NCI-H1694 (cell line): ENCODE data around the gene ANXA2.
"Not testable (repeated sequence)": the region's sequence is repeated elsewhere in the genome, so short reads cannot be mapped to it uniquely, and the experiment has no call there.

Source experiments
- DNase-seq: peaks from one replicate; lab custom pipeline; 2025; lab: John Stamatoyannopoulos, UW

Gene ANXA2

DNA sequence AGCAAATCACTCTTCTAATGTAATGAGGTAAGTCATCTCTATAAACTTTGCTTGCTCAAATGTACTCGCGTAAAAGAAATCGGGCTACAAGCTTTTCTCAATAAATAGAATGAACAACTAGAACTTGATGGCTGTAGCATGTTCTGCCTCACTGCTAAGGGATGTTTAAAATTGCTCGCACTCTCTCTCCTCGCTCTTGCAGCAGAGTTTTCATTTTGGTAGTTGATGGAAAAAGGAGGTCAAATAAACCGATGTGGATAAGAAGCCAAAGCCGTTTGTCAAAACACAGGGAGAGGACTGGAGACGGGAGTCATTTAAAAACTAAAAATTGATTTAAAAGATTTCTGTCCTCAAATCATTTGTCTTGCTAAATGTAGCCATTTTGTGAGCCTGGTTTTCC lies 53.3 kb downstream of the ANXA2 start:
- no peak for DNase-seq

DNA sequence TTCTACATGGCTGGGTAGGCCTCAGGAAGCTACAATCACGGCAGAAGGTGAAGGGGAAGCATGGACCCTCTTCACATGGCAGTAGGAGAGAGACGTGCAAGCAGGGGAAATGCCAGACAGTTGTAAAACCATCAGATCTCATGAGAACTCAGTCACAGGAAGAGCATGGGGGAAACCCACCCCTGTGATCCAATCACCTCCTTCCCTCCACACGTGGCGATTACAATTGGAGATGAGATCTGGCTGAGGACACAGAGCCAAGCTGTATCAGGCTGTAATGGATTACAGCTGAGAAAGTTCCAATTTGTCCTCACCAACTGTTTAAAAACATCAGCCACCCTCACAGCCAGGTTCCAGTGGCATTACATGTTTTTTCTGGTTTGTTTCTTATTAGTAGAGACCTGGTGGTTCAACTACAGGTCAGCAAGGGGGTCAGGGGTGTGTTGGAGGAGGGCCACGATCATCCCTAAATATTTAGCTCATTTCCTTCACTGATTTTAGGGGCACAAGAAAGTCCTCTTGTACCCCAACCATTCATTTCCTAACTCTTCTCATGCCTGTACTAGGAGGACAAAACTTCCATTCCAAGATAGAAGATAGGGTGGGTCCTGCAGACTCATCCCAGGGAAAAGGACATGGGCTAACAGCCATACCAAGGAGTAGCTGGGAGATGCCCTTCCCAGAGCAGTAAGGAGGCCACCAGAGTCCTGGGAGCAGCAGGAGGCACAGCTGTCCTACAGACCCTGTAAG lies 54.4 kb downstream of the ANXA2 start:
- no peak for DNase-seq

DNA sequence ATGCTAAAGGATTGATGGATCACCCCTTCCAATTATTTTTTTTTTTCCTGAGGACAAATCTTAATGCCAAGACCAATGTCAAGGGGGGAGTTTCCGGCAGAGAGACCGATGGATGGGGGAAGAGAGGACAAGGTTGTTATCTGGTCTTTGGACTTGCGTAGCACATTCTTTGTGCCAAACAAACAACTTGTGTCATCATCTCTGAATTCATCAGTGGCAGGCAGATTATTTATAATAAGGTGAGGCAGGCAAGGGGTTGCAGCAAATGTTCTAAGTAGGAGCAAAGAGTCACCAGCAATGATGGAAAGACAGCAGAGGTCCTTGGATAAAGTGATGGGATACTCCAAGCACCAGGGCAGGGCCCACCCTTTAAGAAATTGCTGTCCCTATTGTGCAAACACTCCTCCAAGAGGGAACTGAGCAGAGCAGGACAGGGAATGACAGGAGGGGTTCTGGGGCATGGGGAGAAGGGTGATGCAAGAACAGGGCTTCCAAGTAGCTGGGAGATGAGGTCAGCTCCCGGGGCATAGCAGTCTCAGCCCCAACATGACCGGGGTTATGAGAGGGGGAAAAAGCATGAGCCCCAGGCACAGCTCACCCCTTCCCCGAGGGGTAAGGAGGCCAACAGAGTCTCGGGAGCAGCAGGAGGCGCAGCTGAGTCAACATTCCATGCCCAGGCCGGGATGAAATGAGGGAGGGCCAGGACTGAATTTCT lies 57.4 kb downstream of the ANXA2 start:
- no peak for DNase-seq

DNA sequence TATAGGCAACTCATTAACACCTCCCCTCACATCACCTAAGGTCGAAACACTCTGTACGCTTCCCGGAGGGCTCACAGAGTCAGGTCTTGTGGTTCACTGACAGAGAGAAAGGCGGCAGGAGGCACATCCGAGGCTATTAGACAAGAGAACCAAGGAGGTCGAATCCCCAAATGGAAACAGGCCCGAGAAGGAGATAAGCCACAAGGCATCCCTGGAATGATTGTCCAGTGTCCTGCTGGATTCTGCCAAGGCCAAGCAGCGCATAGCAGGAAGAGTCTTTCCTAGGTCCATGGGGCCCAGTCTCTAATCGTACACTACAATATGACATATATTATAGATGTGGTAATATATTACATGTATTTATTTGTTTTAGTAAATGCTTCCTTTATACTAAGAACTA lies 58.5 kb downstream of the ANXA2 start:
- no peak for DNase-seq

DNA sequence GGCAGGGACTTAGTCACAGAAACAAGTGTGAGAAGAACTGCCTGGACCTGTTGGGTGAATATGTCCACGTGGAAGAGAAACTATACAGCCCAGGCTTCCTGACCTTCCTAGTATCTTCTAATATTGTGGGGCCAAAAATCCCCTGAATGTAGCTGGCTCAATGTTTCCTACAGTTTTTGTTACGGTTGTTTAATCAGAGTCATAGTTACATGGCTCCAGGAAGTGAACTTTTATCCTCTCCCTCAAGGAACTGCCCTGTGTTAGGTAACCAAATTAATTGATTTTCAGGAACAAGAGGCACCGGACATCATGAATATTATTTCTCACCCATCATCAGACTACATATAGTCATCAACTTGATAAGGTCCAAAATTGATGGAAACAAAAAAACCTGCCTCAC lies 59.0 kb downstream of the ANXA2 start:
- DNase-seq, result no peak

DNA sequence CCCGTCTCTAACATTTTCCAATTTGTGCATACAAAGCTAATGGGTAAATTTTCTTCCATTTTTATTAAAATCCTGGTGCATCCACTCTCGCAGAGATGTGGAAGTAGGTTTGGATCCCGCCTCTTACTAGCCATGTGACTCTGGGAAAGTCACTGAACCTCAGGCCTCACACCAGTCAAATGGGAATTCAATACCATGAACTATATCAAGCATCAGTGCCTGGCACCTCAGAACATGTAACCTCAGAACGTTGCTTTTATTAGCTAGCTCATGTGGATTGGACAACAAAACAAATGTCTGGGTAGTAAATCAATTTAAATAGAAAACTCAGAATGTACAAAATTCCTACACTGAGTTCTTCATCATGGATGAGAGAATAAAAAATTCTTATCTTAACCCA lies 60.7 kb downstream of the ANXA2 start:
- no peak for DNase-seq

DNA sequence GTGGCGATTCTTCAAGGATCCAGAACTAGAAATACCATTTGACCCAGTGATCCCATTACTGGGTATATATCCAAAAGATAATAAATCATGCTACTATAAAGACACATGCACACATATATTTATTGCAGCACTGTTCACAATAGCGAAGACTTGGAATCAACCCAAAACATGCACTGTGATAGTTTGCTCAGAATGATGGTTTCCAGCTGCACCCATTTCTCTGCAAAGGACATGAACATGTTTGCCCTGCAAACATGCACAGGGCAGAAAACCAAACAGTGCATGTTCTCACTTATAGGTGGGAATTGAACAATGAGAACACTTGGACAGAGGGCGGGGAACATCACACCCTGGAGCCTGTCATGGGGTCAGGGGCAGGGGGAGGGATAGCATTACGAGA lies 62.5 kb downstream of the ANXA2 start:
- not testable (repeated sequence) for DNase-seq

DNA sequence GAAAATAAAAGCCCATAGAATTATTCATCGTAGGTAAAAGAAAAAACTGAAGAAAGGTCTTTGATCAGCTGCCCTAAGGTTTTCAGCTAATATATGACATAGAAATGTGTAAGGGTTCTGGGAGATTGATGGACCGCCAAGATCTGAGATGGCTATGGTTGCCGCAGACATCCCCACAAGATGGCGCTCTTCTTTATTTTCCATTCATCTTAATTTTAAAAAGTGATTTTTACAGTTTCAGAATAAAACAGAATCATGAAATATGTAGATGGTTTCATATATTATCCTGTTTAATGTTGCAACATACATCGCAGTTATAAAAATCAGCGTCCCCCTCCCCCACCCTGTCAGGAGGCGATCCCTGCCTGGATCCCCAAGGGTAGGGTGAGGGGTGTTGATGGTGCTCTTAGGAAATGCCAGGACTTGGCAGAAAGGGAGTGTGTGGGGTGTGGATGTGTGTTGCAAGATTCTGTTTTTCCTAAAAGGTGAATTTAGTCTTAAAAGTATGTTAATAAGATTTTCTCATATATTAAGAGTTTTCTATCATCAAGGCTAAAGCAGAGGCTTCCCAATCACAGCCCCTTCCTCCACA lies 68.8 kb downstream of the ANXA2 start:
- DNase-seq, result peak; percentile 29

DNA sequence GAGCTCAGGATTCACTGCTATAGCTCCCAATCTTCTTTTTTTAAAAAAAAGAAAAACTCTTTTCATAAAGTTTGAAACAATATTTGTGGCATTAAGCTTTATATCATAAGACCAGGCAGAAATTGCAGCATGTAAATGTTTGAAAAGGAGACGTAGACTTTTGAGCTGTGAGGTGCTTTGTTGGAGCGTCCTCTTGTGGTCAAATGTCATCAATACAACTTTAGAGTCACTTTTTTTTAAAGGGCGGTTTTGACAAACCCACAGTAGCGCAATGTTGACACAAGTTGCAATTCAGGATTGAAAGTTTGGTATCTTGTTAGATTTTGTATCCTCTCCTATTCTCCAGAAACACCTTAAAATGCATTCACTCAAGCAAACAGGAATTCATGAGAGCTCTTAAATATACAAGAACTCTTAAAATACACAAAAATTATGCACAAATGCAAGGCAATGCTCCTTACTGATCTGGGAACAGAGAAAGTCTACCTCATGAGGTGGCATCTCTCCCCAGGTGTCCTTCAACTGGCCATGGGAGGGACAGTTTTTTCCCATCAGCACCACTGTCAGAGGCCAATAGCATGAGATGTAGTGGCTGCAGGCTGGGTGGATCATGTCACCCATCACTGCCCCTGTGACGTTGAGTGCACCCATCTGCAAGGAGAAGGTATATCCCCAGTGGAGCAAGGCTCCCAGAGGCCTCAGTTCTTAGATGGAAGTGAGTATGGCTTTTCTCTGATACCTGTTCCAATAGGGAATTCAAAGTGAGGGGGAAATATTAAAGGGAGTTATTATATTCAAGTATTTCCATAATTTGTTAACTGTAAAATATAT lies 70.7 kb downstream of the ANXA2 start:
- peak; percentile 49 for DNase-seq

DNA sequence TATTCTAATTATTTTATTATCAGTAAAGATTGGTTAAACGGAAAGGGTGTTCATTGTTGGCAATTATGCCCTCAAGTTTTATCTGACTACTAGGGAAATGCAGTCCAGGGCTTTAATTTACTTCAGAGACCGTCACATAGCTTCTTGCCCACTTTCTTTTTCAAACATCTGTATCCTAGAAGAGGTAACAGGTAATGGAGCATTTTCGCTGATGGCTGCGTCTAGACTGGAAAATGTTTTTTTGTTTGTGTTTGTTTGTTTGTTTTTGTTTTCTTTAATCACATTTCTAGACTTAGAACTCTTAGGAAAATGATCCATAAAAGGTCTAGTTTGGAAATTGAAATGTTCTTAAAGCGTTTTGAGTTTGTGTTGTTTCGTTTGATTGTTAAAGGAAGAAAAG lies 71.4 kb downstream of the ANXA2 start:
- DNase-seq, result no peak

DNA sequence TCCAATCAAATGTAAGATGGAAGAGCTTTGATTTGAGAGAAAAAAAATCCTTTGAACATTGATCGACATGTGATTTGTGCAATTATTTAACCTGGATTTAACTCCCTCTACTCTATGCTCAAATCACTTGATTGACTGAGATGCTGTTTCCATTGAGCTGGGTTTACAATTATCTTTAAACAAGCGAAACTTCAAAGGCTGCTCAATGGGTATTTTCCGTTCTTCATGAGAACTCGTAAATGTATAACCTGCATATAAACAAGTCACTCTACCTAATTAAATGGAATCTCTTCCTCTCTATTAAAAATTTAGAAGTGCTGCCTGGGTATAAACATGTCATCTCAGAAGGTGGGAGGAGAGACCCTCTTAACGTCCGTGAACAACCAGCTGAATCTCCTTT lies 71.9 kb downstream of the ANXA2 start:
- no peak for DNase-seq

DNA sequence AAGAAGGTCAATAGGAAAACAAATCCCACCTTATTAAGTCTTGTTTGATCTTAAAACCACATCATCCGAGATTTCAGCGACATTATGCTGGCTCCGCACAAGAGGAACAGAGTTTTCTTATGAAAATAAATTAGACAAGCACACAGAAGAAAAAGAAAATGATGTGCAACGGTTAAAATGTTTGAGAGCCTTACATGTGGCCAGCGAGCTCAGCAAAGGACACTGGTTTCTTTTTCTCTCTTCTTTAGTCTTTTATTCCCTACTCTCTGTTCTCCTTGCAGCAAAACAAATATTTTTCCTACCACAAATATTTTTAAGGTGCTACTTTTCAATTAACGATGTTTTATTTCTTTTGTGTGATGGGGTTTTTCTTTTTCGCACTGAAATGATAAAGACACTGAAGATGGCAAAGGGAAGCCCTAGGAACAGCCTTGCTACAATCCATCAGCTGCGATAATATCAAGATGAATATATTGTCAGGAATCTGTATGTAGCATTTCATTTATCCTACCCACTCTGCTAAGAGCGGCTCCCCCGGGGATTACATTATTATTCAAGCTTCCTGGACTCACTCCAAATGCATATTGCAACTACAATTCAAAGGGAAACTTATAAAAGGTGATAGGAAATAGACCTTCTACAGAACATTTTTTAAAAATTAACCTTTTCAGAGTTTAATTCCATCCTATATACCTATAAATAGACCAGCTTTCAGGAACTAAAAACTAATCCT lies 72.9 kb downstream of the ANXA2 start:
- peak; percentile 7 for DNase-seq

DNA sequence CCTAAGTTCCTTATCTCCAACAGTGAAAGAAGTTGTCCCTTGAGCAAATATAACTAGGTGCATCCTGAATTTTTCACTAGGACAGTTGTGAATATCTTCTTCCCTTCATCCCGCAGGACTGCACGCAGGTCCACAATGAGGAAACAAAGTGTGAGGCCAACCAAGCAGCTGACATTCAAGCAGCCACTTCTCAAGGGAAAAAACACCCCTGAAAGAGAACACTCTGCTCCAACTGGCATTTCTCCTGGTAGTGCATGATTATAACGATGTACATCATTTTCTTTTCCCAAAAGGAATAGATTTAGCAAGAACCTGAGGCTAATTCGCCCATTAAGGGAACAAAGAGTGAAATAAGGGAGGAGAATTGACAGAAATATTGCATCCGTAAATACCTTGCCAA lies 74.5 kb downstream of the ANXA2 start:
- no peak for DNase-seq

DNA sequence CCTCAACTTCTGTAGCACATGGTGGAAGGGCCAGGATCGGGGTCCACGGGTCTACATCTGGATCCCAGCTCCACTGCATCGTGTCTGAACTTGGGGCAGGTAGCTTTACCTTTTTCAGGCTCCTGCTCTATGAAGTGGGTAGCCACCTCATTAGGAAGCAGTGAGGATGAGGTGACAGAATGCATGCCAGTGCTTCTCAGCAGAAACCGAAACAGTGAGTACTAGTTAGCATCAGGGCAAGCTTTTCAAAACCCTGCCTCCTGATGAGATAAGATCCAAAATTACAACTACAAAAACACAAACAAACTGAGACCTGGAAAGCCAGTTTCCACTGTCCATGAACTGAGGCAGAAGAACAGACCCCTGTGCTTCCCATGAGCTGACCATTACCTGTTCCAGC lies 77.4 kb downstream of the ANXA2 start:
- no peak for DNase-seq

DNA sequence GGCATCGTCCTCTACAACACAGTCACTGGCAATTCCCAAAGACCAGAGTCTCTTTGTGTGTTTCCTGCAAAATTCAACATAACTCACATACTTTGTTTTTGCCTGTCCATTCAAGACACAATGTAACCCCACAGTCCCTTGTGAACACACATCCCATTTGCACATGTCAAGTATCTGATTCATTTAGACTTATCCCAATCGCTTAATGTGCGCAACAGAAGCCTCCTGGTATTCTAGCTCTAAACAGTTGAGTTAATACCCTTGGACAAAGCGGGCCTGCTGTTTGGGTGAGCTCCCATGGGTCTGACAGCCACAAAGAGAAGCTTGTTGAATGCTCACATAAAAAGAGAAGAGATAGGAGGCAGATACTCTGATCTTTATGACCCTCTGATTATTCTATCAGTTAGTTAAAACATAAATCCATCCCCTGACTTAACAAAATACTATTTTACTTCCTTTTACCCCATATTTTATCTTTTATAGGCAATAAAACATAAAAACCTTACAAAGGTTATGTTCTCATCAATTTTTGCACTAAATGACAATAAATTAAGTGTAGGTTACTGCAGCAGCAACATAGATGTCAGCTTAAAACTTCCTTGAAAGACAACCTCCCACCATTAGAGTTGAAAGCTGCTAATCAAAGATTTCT lies 79.4 kb downstream of the ANXA2 start:
- DNase-seq, result no peak

DNA sequence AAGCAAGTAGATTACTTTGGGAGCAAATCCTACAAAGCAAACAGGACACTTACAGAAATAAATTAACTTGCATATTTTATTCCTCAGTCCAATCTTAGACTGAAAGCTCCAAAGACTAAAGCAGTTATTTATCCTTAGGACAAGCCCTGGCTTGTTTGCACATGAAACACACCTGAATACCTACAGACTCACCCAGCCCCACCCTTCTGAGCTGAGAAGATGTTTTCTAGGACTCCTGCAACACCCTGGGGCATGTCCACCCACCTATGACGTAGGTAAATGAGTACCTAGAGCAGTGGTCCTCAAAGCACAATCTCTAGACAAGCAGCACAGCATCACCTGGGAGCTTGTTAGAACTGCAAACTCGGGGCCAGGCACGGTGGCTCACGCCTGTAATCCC lies 80.8 kb downstream of the ANXA2 start:
- no peak for DNase-seq

DNA sequence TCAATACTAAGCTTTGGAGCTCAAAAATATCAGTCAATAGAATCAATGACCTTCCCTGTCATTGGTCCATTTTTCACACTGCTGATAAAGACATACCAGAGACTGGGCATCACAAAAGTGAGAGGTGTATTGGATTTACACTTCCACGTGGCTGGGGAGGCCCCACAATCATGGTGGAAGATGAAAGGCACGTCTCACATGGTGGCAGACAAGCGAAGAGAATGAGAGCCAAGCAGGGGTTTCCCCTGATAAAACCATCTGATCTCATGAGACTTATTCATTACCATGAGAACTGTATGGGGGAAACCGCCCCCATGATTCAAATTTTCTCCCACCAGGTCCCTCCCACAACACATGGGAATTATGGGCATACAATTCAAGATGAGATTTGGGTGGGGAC lies 81.9 kb downstream of the ANXA2 start:
- no peak for DNase-seq

DNA sequence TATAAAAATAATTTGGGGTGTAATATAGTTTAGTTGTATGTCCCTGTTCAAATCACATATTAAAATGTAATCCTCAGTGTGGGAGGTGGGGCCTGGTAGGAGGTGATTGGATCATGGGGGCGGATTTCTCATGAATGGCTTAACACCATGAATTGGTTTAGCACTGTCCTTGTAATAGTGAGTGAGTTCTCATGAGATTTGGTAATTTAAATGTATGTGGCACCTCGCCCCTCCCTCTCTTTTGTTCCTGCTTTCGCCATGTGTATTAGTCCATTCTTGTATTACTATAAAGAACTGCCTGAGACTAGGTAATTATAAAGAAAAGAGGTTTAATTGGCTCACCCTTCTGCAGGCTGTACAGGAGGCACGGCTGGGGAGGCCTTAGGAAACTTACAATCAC lies 83.9 kb downstream of the ANXA2 start:
- no peak for DNase-seq

DNA sequence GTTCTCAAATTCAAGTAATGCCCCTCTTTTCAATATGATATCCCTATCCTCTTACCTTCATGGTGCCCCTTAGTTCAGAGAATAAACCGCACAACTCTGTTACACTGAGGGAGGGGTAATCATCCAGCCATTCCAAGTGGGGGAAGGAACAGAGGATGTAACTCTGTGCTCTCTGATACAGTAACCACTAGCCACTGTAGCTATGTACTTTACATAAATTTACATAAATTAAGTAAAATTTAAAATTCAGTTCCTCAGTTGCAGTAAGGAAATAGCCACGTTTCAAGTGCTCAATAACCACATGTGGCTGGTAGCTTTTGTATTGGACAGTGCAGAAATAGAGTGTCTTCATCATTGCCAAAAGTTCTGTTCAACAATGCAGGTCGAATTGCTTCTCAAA lies 90.8 kb downstream of the ANXA2 start:
- DNase-seq, result no peak

DNA sequence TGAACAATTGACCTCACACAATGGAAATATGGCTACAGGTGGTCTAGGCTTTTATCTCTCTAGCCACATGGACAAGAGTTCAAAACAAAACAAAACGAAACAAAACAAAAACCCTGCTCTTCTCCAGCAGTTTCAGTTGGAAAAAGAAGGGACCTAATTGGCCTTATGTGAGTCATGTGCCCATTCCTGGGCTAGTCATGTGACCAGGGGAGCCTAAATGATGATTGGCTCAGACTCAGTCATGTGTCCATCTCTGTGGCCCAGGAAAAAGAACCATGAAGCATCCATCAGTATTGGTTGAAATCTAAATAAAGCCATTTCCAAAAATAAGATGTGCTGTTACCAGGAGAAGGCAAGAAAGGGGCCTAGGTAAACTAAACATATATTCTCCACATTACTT lies 96.8 kb downstream of the ANXA2 start:
- DNase-seq, result no peak

DNA sequence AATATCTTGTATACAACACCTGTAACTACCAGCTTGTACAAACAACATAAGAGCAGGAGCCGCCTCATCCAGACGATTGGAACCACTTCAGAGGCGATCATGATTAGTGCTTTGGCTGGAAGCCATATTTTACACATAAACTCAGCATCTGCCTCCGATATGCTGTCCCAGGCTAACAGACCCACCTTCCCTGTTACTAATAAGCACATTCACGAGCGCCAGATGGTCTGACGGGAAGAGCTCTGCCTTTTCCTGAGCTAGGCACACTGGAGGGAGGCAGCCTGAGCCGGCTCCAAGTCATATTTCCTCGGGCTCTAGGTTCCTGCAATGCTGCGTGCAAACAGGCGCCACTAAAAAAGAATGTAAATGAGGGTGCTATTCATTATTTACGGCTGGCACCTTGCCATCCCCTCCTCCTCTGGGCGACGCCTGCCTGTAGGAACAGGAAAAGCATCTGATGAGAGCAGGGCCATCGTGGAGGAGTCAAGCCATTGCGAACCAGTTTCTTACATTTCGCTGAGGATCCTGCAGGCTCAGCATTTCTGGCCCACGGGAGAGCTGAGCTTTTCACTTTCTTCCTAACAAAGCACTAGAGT lies 98.2 kb downstream of the ANXA2 start:
- DNase-seq, result peak; percentile 98
